H9 (cell line): ENCODE measurements around the gene OR6B3. TPM values are rescaled to one million over a fixed set of nuclear protein-coding genes. Genes with fewer than 3 reads are reported as not detected.

ENCODE experiments used
- DNase-seq: peaks from one replicate; pipeline ENCODE4 v3.0.0-alpha.2; 2017
- H2AFZ ChIP-seq: one replicate; pipeline ENCODE4 v1.6.1; 2013; ENCODE audit warnings: mild to moderate bottlenecking, low read length, control low read depth, moderate library complexity
- H2AK5ac ChIP-seq: 2 replicates; pipeline ENCODE4 v1.6.1; 2013; ENCODE audit warnings: low read length, control low read depth, mixed read lengths; ENCODE audit not compliant: insufficient read length
- H2BK120ac ChIP-seq: one replicate; pipeline ENCODE4 v1.6.1; 2013; ENCODE audit warnings: low read depth, mild to moderate bottlenecking, low read length, control low read depth, inconsistent platforms; ENCODE audit not compliant: poor library complexity, severe bottlenecking
- H2BK12ac ChIP-seq: 2 replicates; pipeline ENCODE4 v1.6.1; 2013; ENCODE audit warnings: low read length, control low read depth, mixed read lengths, low read depth; ENCODE audit not compliant: insufficient read length
- H2BK15ac ChIP-seq: 2 replicates; pipeline ENCODE4 v1.6.1; 2013; ENCODE audit warnings: low read depth, low read length, control low read depth
- H2BK20ac ChIP-seq: one replicate; pipeline ENCODE4 v1.6.1; 2013; ENCODE audit warnings: low read depth, mild to moderate bottlenecking, low read length, control low read depth, inconsistent platforms; ENCODE audit not compliant: poor library complexity, severe bottlenecking
- H2BK5ac ChIP-seq: 2 replicates; pipeline ENCODE4 v1.6.1; 2013; ENCODE audit warnings: low read length, control low read depth, mixed read lengths; ENCODE audit not compliant: insufficient read length
- H3K14ac ChIP-seq: 2 replicates; pipeline ENCODE4 v1.6.1; 2013; ENCODE audit warnings: low read length, control low read depth; ENCODE audit not compliant: insufficient read depth
- H3K18ac ChIP-seq: 2 replicates; pipeline ENCODE4 v1.6.1; 2013; ENCODE audit warnings: low read depth, mild to moderate bottlenecking, mixed read lengths, low read length, control low read depth; ENCODE audit not compliant: insufficient read length
- H3K23ac ChIP-seq: 2 replicates; pipeline ENCODE4 v1.6.1; 2013; ENCODE audit warnings: low read length, control low read depth, mixed read lengths, low read depth; ENCODE audit not compliant: insufficient read length
- H3K23me2 ChIP-seq: 2 replicates; pipeline ENCODE4 v1.6.1; 2013; ENCODE audit warnings: low read depth, mild to moderate bottlenecking, mixed read lengths, low read length, control low read depth; ENCODE audit not compliant: insufficient read length, poor library complexity, severe bottlenecking
- H3K27ac ChIP-seq: 2 replicates; pipeline ENCODE4 v1.5.1; 2013; ENCODE audit warnings: low read length, control low read depth, mixed read lengths, low read depth; ENCODE audit not compliant: insufficient read length
- H3K27me3 ChIP-seq: 2 replicates; pipeline ENCODE4 v1.6.1; 2013; ENCODE audit warnings: low read length, control low read depth, inconsistent platforms; ENCODE audit not compliant: insufficient read depth
- H3K4ac ChIP-seq: 2 replicates; pipeline ENCODE4 v1.6.1; 2013; ENCODE audit warnings: low read depth, mild to moderate bottlenecking, control low read depth, inconsistent platforms, low read length, moderate library complexity
- H3K4me1 ChIP-seq: 2 replicates; pipeline ENCODE4 v1.6.1; 2013; ENCODE audit warnings: low read length, control low read depth, inconsistent platforms; ENCODE audit not compliant: insufficient read depth
- H3K4me2 ChIP-seq: 2 replicates; pipeline ENCODE4 v1.6.1; 2013; ENCODE audit warnings: low read length, control low read depth, mixed read lengths; ENCODE audit not compliant: insufficient read length, insufficient read depth
- H3K56ac ChIP-seq: 2 replicates; pipeline ENCODE4 v1.6.1; 2013; ENCODE audit warnings: low read depth, mild to moderate bottlenecking, mixed read lengths, low read length, control low read depth; ENCODE audit not compliant: insufficient read length
- H3K79me1 ChIP-seq: 2 replicates; pipeline ENCODE4 v1.6.1; 2013; ENCODE audit warnings: low read depth, mild to moderate bottlenecking, moderate library complexity, low read length, control low read depth, inconsistent platforms; ENCODE audit not compliant: insufficient read depth, poor library complexity, severe bottlenecking
- H3K79me2 ChIP-seq: 2 replicates; pipeline ENCODE4 v1.6.1; 2013; ENCODE audit warnings: low read length, control low read depth, inconsistent platforms; ENCODE audit not compliant: insufficient read depth
- H3K9ac ChIP-seq: 2 replicates; pipeline ENCODE4 v1.6.1; 2013; ENCODE audit warnings: low read length, control low read depth, mixed read lengths; ENCODE audit not compliant: insufficient read length; ENCODE audit errors: extremely low read depth
- H3K9me3 ChIP-seq: one replicate; pipeline ENCODE4 v1.6.1; 2013; ENCODE audit warnings: low read depth, low read length, inconsistent platforms; ENCODE audit not compliant: control insufficient read depth
- H3T11ph ChIP-seq: one replicate; pipeline ENCODE4 v1.6.1; 2013; ENCODE audit warnings: mild to moderate bottlenecking, low read length, control low read depth, inconsistent platforms
- H4K20me1 ChIP-seq: one replicate; pipeline ENCODE4 v1.6.1; 2013; ENCODE audit not compliant: control insufficient read depth, insufficient read length, insufficient read depth
- H4K5ac ChIP-seq: 2 replicates; pipeline ENCODE4 v1.6.1; 2013; ENCODE audit warnings: low read depth, mild to moderate bottlenecking, mixed read lengths, low read length, control low read depth; ENCODE audit not compliant: insufficient read length
- H4K8ac ChIP-seq: replicated peaks from 2 replicates; pipeline ENCODE4 v1.6.1; 2013; ENCODE audit warnings: low read length, control low read depth, mixed read lengths, low read depth; ENCODE audit not compliant: insufficient read length
- H4K91ac ChIP-seq: 2 replicates; pipeline ENCODE4 v1.6.1; 2013; ENCODE audit warnings: low read depth, mild to moderate bottlenecking, moderate library complexity, mixed read lengths, low read length, control low read depth; ENCODE audit not compliant: insufficient read length
- H3K27ac Mint-ChIP-seq, 3 experiments: 2 replicates in 2 of 3; 3 replicates in 1 of 3; pipeline ENCODE4 v1.8.0; 2020 to 2021; ENCODE audit warnings: mixed read lengths in 3 of 3, mild to moderate bottlenecking in 1 of 3, moderate library complexity in 1 of 3
- H3K27me3 Mint-ChIP-seq: 2 replicates; pipeline ENCODE4 v1.8.0; 2021; ENCODE audit warnings: low read depth, mild to moderate bottlenecking, moderate library complexity, mixed read lengths
- H3K36me3 Mint-ChIP-seq, 3 experiments: 2 replicates in 2 of 3; 3 replicates in 1 of 3; pipeline ENCODE4 v1.8.0; 2020 to 2021; ENCODE audit warnings: low read depth in 3 of 3, mixed read lengths in 3 of 3; ENCODE audit not compliant: insufficient read depth in 1 of 3
- H3K4me1 Mint-ChIP-seq, 2 experiments: 2 replicates each; pipeline ENCODE4 v1.8.0; 2020; ENCODE audit warnings: mixed read lengths in 2 of 2
- H3K4me3 Mint-ChIP-seq, 2 experiments: 2 replicates in 1 of 2; 3 replicates in 1 of 2; pipeline ENCODE4 v1.8.0; 2020 to 2021; ENCODE audit warnings: mild to moderate bottlenecking in 2 of 2, mixed read lengths in 2 of 2, moderate library complexity in 1 of 2
- H3K9me3 Mint-ChIP-seq, 2 experiments: 2 replicates in 1 of 2; 3 replicates in 1 of 2; pipeline ENCODE4 v1.8.0; 2020; ENCODE audit warnings: mild to moderate bottlenecking in 2 of 2, mixed read lengths in 2 of 2, moderate library complexity in 1 of 2
- CTCF ChIP-seq: fragments of 200-600 bp; sonication (generic); conservative IDR thresholded peaks from 3 replicates; pipeline ENCODE4 v1.8.0; 2021; ENCODE audit warnings: antibody characterized with exemption, mild to moderate bottlenecking
- WGBS: extraction: QIAGEN DNeasy Blood & Tissue Kit; methylation state at CpG from one replicate; pipeline ENCODE4 v1.1.7; 2013; ENCODE audit warnings: missing lambda C conversion rate, low lambda C conversion rate, mixed read lengths; ENCODE audit not compliant: insufficient read length; ENCODE audit errors: extremely low coverage; 5-methylcytosine and 5-hydroxymethylcytosine counted together
- total RNA-seq: library from RNA; stranded (reverse); gene quantifications from 2 replicates; pipeline ENCODE4 v1.2.1, GENCODE V29; 2021

The OR6B3 gene
- total RNA-seq, 1 experiment from 2014 or later = not detected

- H3K36me3 Mint-ChIP-seq = no peaks in the 10 kb centered on the region; a peak in 2 of 7 replicates
- WGBS = no CpG with 5 or more reads among the region's 21 CpGs
- no peak overlapping the region for H4K5ac ChIP-seq
- no peak overlapping the region for H3K9ac ChIP-seq
- no peaks in the 10 kb centered on the region for H4K20me1 ChIP-seq
- H3K23me2 ChIP-seq = no peaks in the 10 kb centered on the region
- no peak overlapping the region for H3K56ac ChIP-seq
- TF ChIP-seq CTCF = no peak
- no peak overlapping the region for H3K4me3 Mint-ChIP-seq
- no peak overlapping the region for H2AFZ ChIP-seq
- H4K91ac ChIP-seq = no peak overlapping the region
- no peak overlapping the region for H3K23ac ChIP-seq
- H3T11ph ChIP-seq = no peak overlapping the region
- no peak overlapping the region for H3K4me2 ChIP-seq
- no peaks in the 10 kb centered on the region; a peak in 1 of 5 replicates for H3K9me3 Mint-ChIP-seq
- H3K9me3 ChIP-seq = no peaks in the 10 kb centered on the region
- H2BK12ac ChIP-seq = no peak overlapping the region
- H2BK20ac ChIP-seq = no peak overlapping the region
- H3K27me3 ChIP-seq = no peaks in the 10 kb centered on the region
- no peak overlapping the region for H3K14ac ChIP-seq
- H2BK15ac ChIP-seq = no peak overlapping the region
- H3K27ac Mint-ChIP-seq = no peak overlapping the region
- no peaks in the 10 kb centered on the region for H3K79me2 ChIP-seq
- no peak overlapping the region for H3K27ac ChIP-seq
- no peak for DNase-seq
- no peaks in the 10 kb centered on the region for H3K4me1 Mint-ChIP-seq
- no peak overlapping the region for H3K4ac ChIP-seq
- no peak overlapping the region for H2BK120ac ChIP-seq
- H2AK5ac ChIP-seq = no peak overlapping the region
- H3K79me1 ChIP-seq = no peaks in the 10 kb centered on the region
- H3K18ac ChIP-seq = no peak overlapping the region
- H4K8ac ChIP-seq = no peak overlapping the region
- H3K27me3 Mint-ChIP-seq = peaks cover 23% of the 10 kb centered on the region
- H2BK5ac ChIP-seq = no peak overlapping the region
- H3K4me1 ChIP-seq = no peaks in the 10 kb centered on the region
Measured at GRCh38 chr2:240043279-240043989, 9.9 kb downstream of the OR6B3 start.
